Cardiac fibroblast (primary cell): ENCODE measurements around the gene IFT81.

Experiments
- DNase-seq, 2 donors: peaks; one replicate each; pipeline versions ENCODE4 v3.0.0 to v3.0.0-alpha.2; 2010; ENCODE audit warnings: low read depth in 2 of 2
- H3K4me3 ChIP-seq, 2 donors: replicated peaks in 1 of 2; 1 replicate in 1 of 2; 2 replicates in 1 of 2; pipeline ENCODE4 v1.5.1; 2011; ENCODE audit warnings: low read depth in 2 of 2, low read length in 2 of 2, mild to moderate bottlenecking in 2 of 2, moderate library complexity in 1 of 2
- TF ChIP-seq, protein P1 (sequence below): IDR thresholded peaks from one replicate; pipeline ENCODE4 v1.5.1; 2011; ENCODE audit warnings: low read depth, mild to moderate bottlenecking, low read length, inconsistent platforms

Gene IFT81

DNA sequence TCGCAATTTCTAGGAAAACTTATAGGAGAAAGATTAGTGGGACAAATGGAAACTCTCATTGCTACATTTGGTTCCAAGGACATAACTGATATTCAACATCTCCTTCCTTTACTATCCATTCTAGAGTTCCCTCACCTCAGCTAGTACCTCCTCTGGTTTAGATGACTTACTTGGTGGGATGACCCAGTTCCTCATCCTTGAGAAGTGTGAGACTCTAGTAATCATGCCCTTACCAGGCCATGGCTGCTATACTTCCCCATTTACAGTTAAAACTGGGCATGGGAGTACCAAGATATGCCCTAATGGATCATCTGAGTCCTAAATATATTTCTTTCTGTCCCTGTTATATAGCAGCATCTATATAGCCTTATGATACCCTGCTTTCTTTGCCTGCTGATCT is 58.1 kb downstream of the IFT81 start:
- H3K4me3 ChIP-seq = no peak overlapping the region
- DNase-seq = no peak
- TF ChIP-seq, protein P1, sequence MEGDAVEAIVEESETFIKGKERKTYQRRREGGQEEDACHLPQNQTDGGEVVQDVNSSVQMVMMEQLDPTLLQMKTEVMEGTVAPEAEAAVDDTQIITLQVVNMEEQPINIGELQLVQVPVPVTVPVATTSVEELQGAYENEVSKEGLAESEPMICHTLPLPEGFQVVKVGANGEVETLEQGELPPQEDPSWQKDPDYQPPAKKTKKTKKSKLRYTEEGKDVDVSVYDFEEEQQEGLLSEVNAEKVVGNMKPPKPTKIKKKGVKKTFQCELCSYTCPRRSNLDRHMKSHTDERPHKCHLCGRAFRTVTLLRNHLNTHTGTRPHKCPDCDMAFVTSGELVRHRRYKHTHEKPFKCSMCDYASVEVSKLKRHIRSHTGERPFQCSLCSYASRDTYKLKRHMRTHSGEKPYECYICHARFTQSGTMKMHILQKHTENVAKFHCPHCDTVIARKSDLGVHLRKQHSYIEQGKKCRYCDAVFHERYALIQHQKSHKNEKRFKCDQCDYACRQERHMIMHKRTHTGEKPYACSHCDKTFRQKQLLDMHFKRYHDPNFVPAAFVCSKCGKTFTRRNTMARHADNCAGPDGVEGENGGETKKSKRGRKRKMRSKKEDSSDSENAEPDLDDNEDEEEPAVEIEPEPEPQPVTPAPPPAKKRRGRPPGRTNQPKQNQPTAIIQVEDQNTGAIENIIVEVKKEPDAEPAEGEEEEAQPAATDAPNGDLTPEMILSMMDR = no peak

DNA sequence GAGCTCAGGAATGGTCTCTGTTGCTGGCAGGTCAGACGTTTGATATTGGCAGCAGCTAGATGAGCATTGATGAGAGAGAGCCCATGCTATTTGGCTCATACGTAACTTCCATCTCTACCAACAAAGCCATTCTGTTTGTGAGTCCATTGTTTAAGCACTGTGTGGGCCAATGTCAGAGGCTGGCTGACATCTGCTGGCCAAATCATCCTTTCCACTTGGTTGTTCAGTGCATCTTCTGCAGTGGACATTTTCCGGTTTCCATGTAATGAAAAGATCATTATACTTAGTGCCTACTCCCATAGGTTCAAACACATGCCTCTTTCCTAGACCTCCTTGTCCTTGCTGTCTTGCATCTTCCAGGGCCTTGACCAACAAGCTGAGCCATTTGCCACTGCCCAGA is 59.2 kb downstream of the IFT81 start:
- no peak for DNase-seq
- no peak overlapping the region for H3K4me3 ChIP-seq
- TF ChIP-seq, protein P1 = no peak

DNA sequence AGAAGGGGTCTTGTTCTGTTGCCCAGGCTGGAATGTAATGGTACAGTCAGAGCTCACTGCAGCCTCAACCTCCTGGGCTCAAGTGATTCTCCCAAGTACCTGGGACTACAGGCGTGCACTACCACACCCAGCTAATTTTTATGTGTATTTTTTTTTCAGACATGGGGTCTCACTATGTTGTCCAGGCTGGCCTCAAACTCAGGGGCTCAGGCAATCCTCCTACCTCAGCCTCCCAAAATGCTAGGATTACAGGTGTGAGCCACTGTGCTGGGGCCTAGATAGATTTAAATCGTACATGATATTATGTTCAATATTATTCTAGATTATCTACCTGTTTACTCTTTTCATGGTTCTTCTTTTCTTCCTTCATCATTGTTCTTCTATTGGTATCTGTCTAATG is 61.5 kb downstream of the IFT81 start:
- TF ChIP-seq, protein P1 = no peak
- no peak overlapping the region for H3K4me3 ChIP-seq
- DNase-seq = no peak

DNA sequence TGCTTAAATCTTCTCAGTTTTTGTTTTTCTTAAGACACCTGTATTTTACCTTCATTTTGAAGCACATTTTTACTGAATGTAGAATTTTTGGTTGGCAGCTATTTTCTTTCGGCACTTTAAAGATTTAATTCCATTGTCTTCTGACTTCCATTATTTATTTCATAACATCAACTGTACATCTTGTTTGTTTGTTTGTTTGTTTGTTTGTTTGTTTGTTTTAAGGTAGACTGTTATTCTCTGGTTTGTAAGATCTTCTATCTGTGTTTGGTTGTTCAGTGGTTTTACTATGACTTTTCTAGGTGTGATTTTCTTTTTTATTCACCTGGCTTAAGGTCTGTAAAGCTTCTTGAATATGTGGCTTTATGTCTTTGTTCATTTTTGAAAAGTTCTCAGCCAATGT is 61.9 kb downstream of the IFT81 start:
- H3K4me3 ChIP-seq = no peak overlapping the region
- TF ChIP-seq, protein P1 = no peak
- no peak for DNase-seq

DNA sequence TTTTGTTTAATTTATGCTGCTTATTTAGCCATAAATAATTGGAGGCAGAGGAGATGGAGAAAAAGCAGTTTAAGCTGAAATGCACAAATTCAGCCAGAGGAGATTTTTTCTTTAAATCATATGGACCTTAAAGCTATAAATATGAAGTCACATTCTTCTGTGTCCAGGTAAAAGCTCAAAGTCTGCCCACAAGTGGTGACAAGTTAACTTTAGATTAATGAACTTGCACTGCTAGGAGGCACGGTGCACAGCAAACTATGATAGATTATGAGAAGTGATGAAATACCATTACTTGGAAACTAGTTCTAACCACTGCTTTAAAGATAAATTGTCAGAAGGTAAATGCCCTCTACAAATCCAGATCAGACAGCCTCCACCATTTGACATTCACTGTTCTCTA is 69.0 kb downstream of the IFT81 start:
- TF ChIP-seq, protein P1 = no peak
- no peak overlapping the region for H3K4me3 ChIP-seq
- no peak for DNase-seq

DNA sequence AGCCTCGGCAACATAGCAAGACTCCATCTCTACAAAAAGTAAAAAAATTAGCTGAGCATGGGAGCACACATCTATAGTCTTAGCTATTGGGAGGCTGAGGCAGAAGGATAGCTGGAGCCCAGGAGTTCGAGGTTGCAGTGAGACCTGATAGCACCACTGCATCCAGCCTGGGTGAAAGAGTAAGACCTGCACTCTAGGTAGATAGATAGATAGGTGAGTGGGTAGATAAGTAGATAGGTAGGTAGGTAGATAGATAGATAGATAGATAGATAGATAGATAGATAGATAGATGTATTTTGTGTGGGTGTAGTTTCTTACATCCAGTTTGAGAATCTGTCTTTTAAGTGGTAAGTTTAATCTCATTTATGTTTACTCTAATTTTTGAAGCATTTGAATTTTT is 72.8 kb downstream of the IFT81 start:
- no peak for DNase-seq
- TF ChIP-seq, protein P1 = no peak
- H3K4me3 ChIP-seq = no peak overlapping the region

DNA sequence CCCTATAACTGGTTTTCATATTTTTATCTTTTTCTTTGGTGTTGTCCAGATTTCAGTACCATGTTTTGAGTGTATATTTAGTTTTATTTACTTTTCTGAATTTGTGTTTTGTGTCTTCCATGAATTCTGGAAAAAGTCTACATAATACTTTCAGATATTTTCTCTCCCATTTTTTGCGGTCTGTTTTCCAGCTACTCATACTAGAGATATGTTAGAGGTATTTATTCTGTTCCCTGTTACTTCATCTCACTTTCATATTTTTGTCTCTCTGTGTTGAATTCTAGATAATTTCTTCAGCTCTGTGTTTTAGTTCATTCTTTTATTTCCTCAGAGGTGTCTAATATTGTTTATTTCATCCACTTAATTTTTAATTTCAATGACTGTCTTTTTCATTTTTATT is 74.2 kb downstream of the IFT81 start:
- TF ChIP-seq, protein P1 = no peak
- H3K4me3 ChIP-seq = no peak overlapping the region
- DNase-seq = no peak
